Psoas muscle (tissue), 8 donors: ENCODE results near the gene EIF4EBP3. TPM values are rescaled to one million over a fixed set of nuclear protein-coding genes. Genes with fewer than 3 reads are reported as not detected.

ENCODE experiments used
- ATAC-seq, 4 donors: fragments of 200-7000 bp; cut with Tn5 transposase; one replicate each; pipeline ENCODE4 v1.9.1; 2020; ENCODE audit warnings: moderate library complexity in 3 of 4, mild to moderate bottlenecking in 2 of 4
- DNase-seq, 2 donors: peaks; one replicate each; pipeline ENCODE4 v3.0.0-alpha.2; 2020
- H3K27ac ChIP-seq: fragments of 200-600 bp; one replicate; pipeline ENCODE4 v1.8.0; 2022
- H3K27me3 ChIP-seq, 3 donors: fragments of 200-600 bp in 1 of 3; one replicate each; pipeline versions ENCODE4 v1.6.1 to v1.8.0; 2013 to 2022; ENCODE audit warnings: low read length in 2 of 3, mild to moderate bottlenecking in 2 of 3, moderate library complexity in 1 of 3; ENCODE audit not compliant: insufficient read depth in 3 of 3
- H3K36me3 ChIP-seq, 2 donors: fragments of 200-600 bp in 1 of 2; one replicate each; pipeline versions ENCODE4 v1.6.1 to v1.8.0; 2013 to 2022; ENCODE audit warnings: low read depth in 1 of 2, mild to moderate bottlenecking in 1 of 2, moderate library complexity in 1 of 2; ENCODE audit not compliant: insufficient read depth in 1 of 2
- H3K4me1 ChIP-seq: fragments of 200-600 bp; one replicate; pipeline ENCODE4 v1.8.0; 2022
- H3K4me3 ChIP-seq: fragments of 200-600 bp; one replicate; pipeline ENCODE4 v1.8.0; 2022; ENCODE audit warnings: mild to moderate bottlenecking
- H3K9me3 ChIP-seq: fragments of 200-600 bp; one replicate; pipeline ENCODE4 v1.8.0; 2022
- WGBS, 3 donors: extraction: QIAGEN DNeasy Blood & Tissue Kit; methylation state at CpG; one replicate each; pipeline versions ENCODE4 v1.1.6 to v1.1.7; 2013; 5-methylcytosine and 5-hydroxymethylcytosine counted together
- intact Hi-C, 2 donors: fragments of 100-400 bp; cut with DNase I; formaldehyde crosslinking; loops; one replicate each; pipeline versions ENCODE4 v1.11.0 to v1.14.2; 2022
- polyA plus RNA-seq, 3 donors: library from polyadenylated mRNA; stranded (reverse); fragments of 200-250 nt; gene quantifications; one replicate each; pipeline ENCODE4 v1.2.3, GENCODE V29; 2013
- total RNA-seq, 4 donors: library from RNA; stranded (reverse); fragmentation: NEBNext Ultra II Directional in 2 of 4; extraction: Animal tissue kit (Norgen Biotek cat#: 25700) in 2 of 4; gene quantifications; one replicate each; pipeline versions ENCODE4 v1.2.1 to v1.2.4, GENCODE V29; 2021 to 2023
- TF ChIP-seq, protein P1 (sequence below): fragments of 200-600 bp; IDR thresholded peaks from one replicate; pipeline ENCODE4 v1.8.0; 2022; ENCODE audit warnings: antibody characterized with exemption
- donor health status: healthy with polysubstance abuse.
- donor health status: DM: no; HTN: no; CAD: no; lungs with moderate emphysema.
- donor health status: Bipolar disorder and iron deficiency.
- donor health status: healthy.
- donor health status: DM: yes; HTN: yes; CAD: no.
- donor health status: DM: no; HTN: no; CAD: no.
- donor health status: DM: no; HTN: no; CAD: no.
- donor health status: DM: yes; HTN: yes; CAD: no.

The EIF4EBP3 gene
- total and polyA plus RNA-seq, 7 donors: 31.7 to 116 (median 44.8) TPM

DNA sequence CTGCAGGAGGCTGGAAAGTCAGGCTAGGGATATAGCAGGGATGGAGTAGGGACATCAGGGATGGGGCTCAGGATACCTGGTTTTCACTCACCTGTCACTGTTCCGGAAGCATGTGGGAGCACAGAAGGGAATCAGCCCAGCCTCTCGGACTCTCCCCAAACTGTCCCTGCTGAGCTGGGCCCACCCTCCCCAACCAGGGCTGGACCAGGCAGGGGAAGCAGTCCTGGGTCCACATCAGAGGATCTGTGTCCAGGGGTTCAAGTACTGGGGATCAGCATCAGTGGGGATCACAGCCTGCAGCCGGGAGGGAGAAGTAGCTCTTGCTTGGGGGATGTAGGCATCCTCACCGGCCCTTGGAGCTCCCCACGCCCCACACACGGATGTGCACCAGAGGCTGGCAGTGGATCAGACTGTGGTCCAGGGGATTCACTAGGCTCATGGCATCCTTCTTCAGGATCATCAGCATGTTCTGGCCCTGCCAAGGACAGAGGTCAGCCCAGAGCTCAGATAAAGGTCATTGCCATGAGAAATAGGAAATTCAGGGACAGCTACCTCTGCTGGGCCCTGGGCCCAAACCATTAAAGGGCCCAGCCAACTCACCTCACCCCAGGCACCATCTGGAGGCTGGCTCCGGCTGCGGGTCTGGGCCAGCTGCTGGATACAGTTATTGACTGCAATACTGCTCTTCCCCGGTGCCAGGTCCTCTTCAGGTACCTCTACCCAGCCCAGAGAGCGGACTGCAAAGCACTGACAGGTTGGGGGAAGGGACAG lies 14.5 kb downstream of the EIF4EBP3 start:
- no peaks in the 10 kb centered on the region for H3K9me3 ChIP-seq
- peak overlapping the region; percentile 37 for H3K27ac ChIP-seq
- 70 to 78% (median 72%) methylated on average over 10 of the region's 10 CpGs for WGBS, 3 donors
- intact Hi-C loops: no loop called here
- H3K4me1 ChIP-seq: peaks cover 43% of the 10 kb centered on the region
- H3K36me3 ChIP-seq: peaks cover 7 to 53% of the 10 kb centered on the region in 2 donors
- DNase-seq: no peak
- TF ChIP-seq, protein P1, sequence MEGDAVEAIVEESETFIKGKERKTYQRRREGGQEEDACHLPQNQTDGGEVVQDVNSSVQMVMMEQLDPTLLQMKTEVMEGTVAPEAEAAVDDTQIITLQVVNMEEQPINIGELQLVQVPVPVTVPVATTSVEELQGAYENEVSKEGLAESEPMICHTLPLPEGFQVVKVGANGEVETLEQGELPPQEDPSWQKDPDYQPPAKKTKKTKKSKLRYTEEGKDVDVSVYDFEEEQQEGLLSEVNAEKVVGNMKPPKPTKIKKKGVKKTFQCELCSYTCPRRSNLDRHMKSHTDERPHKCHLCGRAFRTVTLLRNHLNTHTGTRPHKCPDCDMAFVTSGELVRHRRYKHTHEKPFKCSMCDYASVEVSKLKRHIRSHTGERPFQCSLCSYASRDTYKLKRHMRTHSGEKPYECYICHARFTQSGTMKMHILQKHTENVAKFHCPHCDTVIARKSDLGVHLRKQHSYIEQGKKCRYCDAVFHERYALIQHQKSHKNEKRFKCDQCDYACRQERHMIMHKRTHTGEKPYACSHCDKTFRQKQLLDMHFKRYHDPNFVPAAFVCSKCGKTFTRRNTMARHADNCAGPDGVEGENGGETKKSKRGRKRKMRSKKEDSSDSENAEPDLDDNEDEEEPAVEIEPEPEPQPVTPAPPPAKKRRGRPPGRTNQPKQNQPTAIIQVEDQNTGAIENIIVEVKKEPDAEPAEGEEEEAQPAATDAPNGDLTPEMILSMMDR: no peak
- no peak overlapping the region for H3K4me3 ChIP-seq
- H3K27me3 ChIP-seq: no peaks in the 10 kb centered on the region
- ATAC-seq: no peak

DNA sequence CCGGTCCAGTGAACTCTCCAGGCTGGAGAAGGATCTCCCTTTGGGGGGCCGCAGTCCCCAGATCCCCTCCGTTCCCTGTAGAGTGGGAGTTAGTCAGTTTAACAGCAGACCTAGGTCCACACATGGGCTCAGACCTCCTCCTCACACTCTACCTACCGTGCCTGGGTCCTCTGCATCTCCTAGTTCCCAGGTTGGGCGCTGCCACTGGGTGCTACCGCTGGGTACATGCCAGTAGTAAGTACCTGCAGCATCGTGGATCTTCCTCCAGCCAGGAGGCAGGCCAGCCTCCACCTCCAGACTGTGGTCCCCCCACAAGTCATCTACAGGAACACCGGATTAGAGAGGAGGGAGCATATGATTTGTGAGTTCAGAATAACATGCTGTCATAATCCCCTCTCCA lies 16.1 kb downstream of the EIF4EBP3 start:
- Histone ChIP-seq H3K4me3 (peak overlapping the region; percentile 82), H3K36me3 (peaks cover 7 to 62% of the 10 kb centered on the region in 2 donors), H3K27ac (peak overlapping the region; percentile 97), H3K4me1 (peaks cover 60% of the 10 kb centered on the region), H3K9me3 (no peaks in the 10 kb centered on the region), H3K27me3 (no peaks in the 10 kb centered on the region)
- WGBS, 3 donors: 58 to 64% (median 61%) methylated on average over 8 of the region's 8 CpGs
- intact Hi-C loops: no loop called here
- no peak for DNase-seq
- ATAC-seq: no peak
- TF ChIP-seq, protein P1: no peak

DNA sequence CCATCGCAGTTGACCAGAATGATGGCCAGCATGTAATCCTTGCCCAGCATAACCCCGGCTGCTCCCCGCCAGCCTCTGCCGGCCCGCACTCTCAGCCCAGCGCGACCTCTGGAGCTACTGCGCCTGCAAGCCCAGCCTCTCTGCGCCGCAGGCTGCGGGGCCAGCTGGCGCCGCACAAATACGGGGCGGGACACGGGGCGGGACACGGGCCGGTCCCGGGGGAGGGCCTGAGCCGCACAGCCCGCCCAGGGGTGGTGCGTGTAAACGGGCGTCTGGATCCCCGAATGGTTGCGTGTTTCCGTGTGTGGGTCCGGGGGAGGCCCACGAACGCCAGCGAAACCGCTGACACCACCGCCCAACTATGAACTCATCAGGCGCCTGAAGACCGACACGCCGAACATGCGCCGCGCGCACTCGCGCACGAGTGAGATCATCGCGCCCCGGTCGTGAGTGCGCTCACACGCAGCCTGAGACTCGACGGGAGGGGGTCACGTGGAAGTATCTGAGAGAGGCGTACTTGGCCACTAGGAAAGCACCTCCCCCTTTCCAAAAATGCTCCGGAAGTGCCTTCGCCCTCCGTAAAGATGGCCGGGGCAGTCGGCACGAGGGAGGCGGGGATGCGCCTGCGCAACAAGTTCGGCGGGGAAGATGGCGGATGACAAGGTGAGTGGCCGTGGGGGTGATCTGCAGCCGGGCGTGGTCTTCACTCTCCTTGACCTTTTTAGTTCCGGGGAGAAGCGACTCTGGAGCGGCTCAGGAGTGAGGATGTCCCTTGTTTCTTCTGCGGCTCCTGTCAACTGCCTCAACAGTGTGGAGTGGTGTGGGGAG lies 16.9 kb downstream of the EIF4EBP3 start, which contains the start of the genes APBB3 and SLC35A4:
Gene APBB3, minus strand, starts transcription at position 403 of the 828 bp plus-strand sequence. Its CDS starts 353 bp downstream, at position 50.
Gene SLC35A4, plus strand, starts transcription at position 633 of the 828 bp plus-strand sequence. CDS start 2,342 bp downstream, outside the sequence.
- ATAC-seq (peak; percentile 89 to 90 (median 90)), DNase-seq (peak; percentile 98 to 99)
- H3K4me1 ChIP-seq: peaks cover 68% of the 10 kb centered on the region
- H3K9me3 ChIP-seq: no peaks in the 10 kb centered on the region
- TF ChIP-seq, protein P1: no peak
- 0 to 1% (median 1%) methylated on average over 70 to 74 of the region's 74 CpGs for WGBS, 3 donors
- peak within 1 kb of the TSS; percentile 82 for H3K4me3 ChIP-seq
- H3K36me3 ChIP-seq: peaks cover 7 to 56% of the 10 kb centered on the region in 2 donors
- intact Hi-C loops: loop anchor here (2.0 to 5.0 kb wide), 4 partner anchors 73 to 322 kb away; partner anchors contain the start of genes TMCO6 (in 2 of the 2), HARS1 (in 1 of the 2) and HARS2 (in 1 of the 2)
- peak within 1 kb of the TSS; percentile 97 for H3K27ac ChIP-seq
- no peaks in the 10 kb centered on the region for H3K27me3 ChIP-seq

DNA sequence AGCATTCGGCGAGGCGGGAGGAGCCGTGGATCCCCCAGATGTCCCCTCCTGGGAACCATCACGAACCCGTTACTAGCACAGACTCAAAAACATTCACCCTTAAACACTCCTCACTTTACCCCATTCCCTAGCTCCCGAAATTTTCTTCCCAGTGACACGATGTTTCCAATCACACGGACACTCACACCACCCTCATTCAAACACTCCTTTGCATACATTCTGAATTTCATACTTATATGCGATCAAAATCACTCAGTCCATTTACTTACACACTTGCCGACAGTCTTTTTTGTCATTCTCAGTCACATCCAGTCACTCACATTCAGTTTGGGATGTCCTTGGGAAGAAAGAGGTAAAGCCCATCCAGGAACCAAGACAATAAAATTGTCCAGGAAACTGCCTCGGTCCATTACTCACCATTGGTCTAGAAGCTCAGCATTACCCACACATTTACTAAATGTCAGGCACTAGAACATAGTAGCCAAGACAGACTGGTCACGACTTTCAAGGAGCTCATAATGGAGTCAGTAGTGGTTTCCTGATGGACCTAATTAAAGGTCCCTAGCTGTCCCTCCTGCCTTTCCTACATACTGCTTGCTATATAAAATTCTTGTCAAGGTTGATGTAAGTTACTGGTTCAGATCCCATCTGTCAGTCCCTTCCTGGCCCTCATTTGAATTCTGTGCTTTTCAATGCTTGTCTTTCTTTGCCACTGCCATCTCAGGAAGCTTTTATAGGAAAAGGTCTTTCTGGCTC lies 17.7 kb downstream of the EIF4EBP3 start:
- intact Hi-C loops: loop anchor here (2.0 to 5.0 kb wide), 4 partner anchors 72 to 323 kb away; partner anchors contain the start of genes TMCO6 (in 2 of the 2), HARS1 (in 1 of the 2) and HARS2 (in 1 of the 2)
- 3 to 4% (median 4%) methylated on average over 13 of the region's 13 CpGs for WGBS, 3 donors
- no peaks in the 10 kb centered on the region for H3K27me3 ChIP-seq
- H3K36me3 ChIP-seq: peaks cover 7 to 49% of the 10 kb centered on the region in 2 donors
- H3K4me1 ChIP-seq: peaks cover 76% of the 10 kb centered on the region
- H3K4me3 ChIP-seq: peak overlapping the region; percentile 82
- DNase-seq (no peak), ATAC-seq (peak in 1 of 4 donors; percentile 2)
- H3K27ac ChIP-seq: peak overlapping the region; percentile 97
- no peaks in the 10 kb centered on the region for H3K9me3 ChIP-seq
- TF ChIP-seq, protein P1: no peak
